Transverse colon (tissue), 4 donors: Measurements from ENCODE around the gene RPS23. TPM values are rescaled to one million over a fixed set of nuclear protein-coding genes. Genes with fewer than 3 reads are reported as not detected.

Experiments used
- DNase-seq: peaks from one replicate; pipeline ENCODE4 v3.0.0-alpha.2; 2019
- H3K27ac ChIP-seq, 4 donors: fragments of 200-600 bp; sonication (generic); 2 replicates each; pipeline ENCODE4 v1.5.1; 2016 to 2018; ENCODE audit warnings: inconsistent platforms in 4 of 4
- H3K27me3 ChIP-seq: fragments of 200-600 bp; sonication (generic); 2 replicates; pipeline ENCODE4 v1.5.1; 2017; ENCODE audit warnings: inconsistent platforms
- H3K36me3 ChIP-seq, 4 donors: fragments of 200-600 bp; sonication (generic); 2 replicates each; pipeline ENCODE4 v1.5.1; 2017 to 2019; ENCODE audit warnings: inconsistent platforms in 4 of 4
- H3K4me1 ChIP-seq, 4 donors: fragments of 200-600 bp; sonication (generic); 2 replicates each; pipeline ENCODE4 v1.5.1; 2017 to 2020; ENCODE audit warnings: inconsistent platforms in 4 of 4
- H3K4me3 ChIP-seq, 4 donors: fragments of 200-600 bp; sonication (generic); 1 replicate in 1 of 4; 2 replicates in 3 of 4; pipeline versions ENCODE4 v1.5.1 to v1.6.1; 2017 to 2019; ENCODE audit warnings: inconsistent platforms in 4 of 4
- H3K9me3 ChIP-seq, 2 donors: fragments of 200-600 bp; sonication (generic); 2 replicates each; pipeline ENCODE4 v1.5.1; 2017 to 2019; ENCODE audit warnings: inconsistent platforms in 2 of 2
- CTCF ChIP-seq, 5 experiments: fragments of 200-600 bp in 3 of 5; fragments of 450-650 bp in 2 of 5; sonication (generic) in 3 of 5; IDR thresholded peaks; 1 replicate in 2 of 5; 2 replicates in 3 of 5; pipeline ENCODE4 v1.5.1; 2016 to 2017; ENCODE audit warnings: antibody characterized with exemption in 5 of 5, inconsistent platforms in 3 of 5, mild to moderate bottlenecking in 2 of 5, moderate library complexity in 1 of 5
- EP300 ChIP-seq: sonication (generic); formaldehyde crosslinking; IDR thresholded peaks from one replicate; pipeline ENCODE4 v1.6.1; 2017; ENCODE audit warnings: antibody characterized with exemption, low read depth
- POLR2A ChIP-seq: fragments of 450-650 bp; IDR thresholded peaks from one replicate; pipeline ENCODE4 v1.6.1; 2016; ENCODE audit warnings: antibody characterized with exemption, mild to moderate bottlenecking, moderate library complexity
- POLR2AphosphoS5 ChIP-seq, 3 donors: sonication (generic); formaldehyde crosslinking; IDR thresholded peaks; one replicate each; pipeline ENCODE4 v1.6.1; 2016; ENCODE audit warnings: antibody characterized with exemption in 3 of 3
- WGBS, 2 donors: methylation state at CpG; one replicate each; pipeline ENCODE4 v1.1.5; 2018; ENCODE audit warnings: low coverage in 1 of 2; 5-methylcytosine and 5-hydroxymethylcytosine counted together
- in situ Hi-C, 4 donors: fragments of 200-750 bp; cut with MboI; loops; one replicate each; pipeline versions ENCODE4 v1.15.0 to v1.15.1; 2017; ENCODE audit warnings: low sequenced_read_pairs in 3 of 4, low pct_ligation_motif_present in 1 of 4, low pct_unique_long_range_greater_than_20kb in 1 of 4
- intact Hi-C: fragments of 100-400 bp; cut with DNase I; formaldehyde crosslinking; loops from one replicate; pipeline ENCODE4 v1.15.1; 2023; ENCODE audit warnings: low total_unique reads
- total RNA-seq, 4 donors: library from RNA; depleted of rRNA; stranded (reverse); fragments of >200 nt; gene quantifications; one replicate each; pipeline ENCODE4 v1.1.0, GENCODE V29; 2016

RPS23 gene
- total RNA-seq, 4 donors from 2014 or later = 482 to 1,766 (median 1,102) TPM

GRCh38 chr5:82255844-82256243, 22.3 kb downstream of the RPS23 start:
- Histone ChIP-seq H3K36me3 (no peaks in the 10 kb centered on the region), H3K4me1 (no peaks in the 10 kb centered on the region), H3K9me3 (no peaks in the 10 kb centered on the region), H3K27me3 (no peaks in the 10 kb centered on the region), H3K27ac (no peak overlapping the region), H3K4me3 (no peak overlapping the region)
- no peak for DNase-seq
- in situ Hi-C loops (no loop called here), intact Hi-C loops (no loop called here)
- TF ChIP-seq POLR2AphosphoS5 (IDR thresholded peaks at IDR 0.05) (no peak), CTCF (IDR thresholded peaks at IDR 0.05) (no peak), POLR2A (no peak), EP300 (no peak)
- 20 to 38% methylated on average over 1 of the region's 1 CpG for WGBS, 2 donors

- H3K9me3 ChIP-seq = peaks cover 0 to under 1% of the 10 kb centered on the region in 2 donors
- no peak overlapping the region for H3K27ac ChIP-seq
- H3K27me3 ChIP-seq = no peaks in the 10 kb centered on the region
- no peak for TF ChIP-seq CTCF (IDR thresholded peaks at IDR 0.05)
- no peak for TF ChIP-seq EP300
- no peak for TF ChIP-seq POLR2AphosphoS5 (IDR thresholded peaks at IDR 0.05)
- no peak for TF ChIP-seq POLR2A
- in situ Hi-C loops = no loop called here
- H3K4me3 ChIP-seq = no peak overlapping the region
- DNase-seq = no peak
- intact Hi-C loops = no loop called here
- no peaks in the 10 kb centered on the region for H3K4me1 ChIP-seq
- no peaks in the 10 kb centered on the region for H3K36me3 ChIP-seq
Observed at GRCh38 chr5:82252744-82253143, 25.4 kb downstream of the RPS23 start.

- H3K27me3 ChIP-seq = no peaks in the 10 kb centered on the region
- no peak overlapping the region for H3K4me3 ChIP-seq
- DNase-seq = no peak
- in situ Hi-C loops (no loop called here), intact Hi-C loops (no loop called here)
- H3K9me3 ChIP-seq = peaks cover 9 to 10% of the 10 kb centered on the region in 2 donors
- no peaks in the 10 kb centered on the region for H3K36me3 ChIP-seq
- no peaks in the 10 kb centered on the region for H3K4me1 ChIP-seq
- WGBS, 2 donors = 97% methylated on average over 1 of the region's 1 CpG; no CpG with 5 or more reads in 1 of the 2 donors
- H3K27ac ChIP-seq = no peak overlapping the region
- TF ChIP-seq POLR2AphosphoS5 (IDR thresholded peaks at IDR 0.05) = no peak
- TF ChIP-seq POLR2A = no peak
- no peak for TF ChIP-seq CTCF (IDR thresholded peaks at IDR 0.05)
- TF ChIP-seq EP300 = no peak
Observed at GRCh38 chr5:82246960-82247574, 31.1 kb downstream of the RPS23 start.

- H3K27ac ChIP-seq = no peak overlapping the region
- no peaks in the 10 kb centered on the region for H3K36me3 ChIP-seq
- WGBS, 2 donors = 73 to 74% methylated on average over 6 of the region's 6 CpGs
- intact Hi-C loops = no loop called here
- in situ Hi-C loops = no loop called here
- H3K4me1 ChIP-seq = no peaks in the 10 kb centered on the region
- peaks cover 9 to 10% of the 10 kb centered on the region in 2 donors for H3K9me3 ChIP-seq
- TF ChIP-seq EP300 (no peak), POLR2A (no peak), POLR2AphosphoS5 (IDR thresholded peaks at IDR 0.05) (no peak), CTCF (IDR thresholded peaks at IDR 0.05) (no peak)
- DNase-seq = no peak
- H3K27me3 ChIP-seq = no peaks in the 10 kb centered on the region
- no peak overlapping the region for H3K4me3 ChIP-seq
Observed at GRCh38 chr5:82244854-82245635, 33.1 kb downstream of the RPS23 start.
